Measurements from ENCODE around the gene RFTN1.
A peak's percentile ranks its signal among the peaks of the same experiment; 100 is the strongest.

The RFTN1 gene

GRCh38 chr3:16423947-16424673 is 89.4 kb downstream of the RFTN1 start:
- Histone ChIP-seq H3K4me2 (ENCODE audit: low read length) (peak overlapping the region; percentile 92), H3K79me2 (ENCODE audit: control insufficient read depth, low read length) (peaks cover 100% of the 10 kb centered on the region), H3K27me3 (ENCODE audit: control insufficient read depth, low read length) (no peaks in the 10 kb centered on the region), H3K4me3 (ENCODE audit: low read length) (peak overlapping the region; percentile 43), H3K36me3 (ENCODE audit: control insufficient read depth, low read length) (peaks cover 94% of the 10 kb centered on the region), H3F3A (ENCODE audit: control insufficient read depth, insufficient read depth) (peaks cover 42% of the 10 kb centered on the region), H3K27ac (ENCODE audit: low read depth, low read length) (peak overlapping the region; percentile 100), H3K9me3 (ENCODE audit: control insufficient read depth, insufficient read depth, low read length) (no peaks in the 10 kb centered on the region), H3K4me1 (ENCODE audit: control insufficient read depth, low read length) (peaks cover 100% of the 10 kb centered on the region), H4K20me1 (ENCODE audit: control insufficient read depth, insufficient read depth, low read depth, low read length) (no peaks in the 10 kb centered on the region), H3K9me2 (replicated peaks; ENCODE audit: control insufficient read depth, low read length) (no peaks in the 10 kb centered on the region)
- TF ChIP-seq CTCF (IDR thresholded peaks at IDR 0.05; ENCODE audit: low read depth, low read length, poor library complexity, severe bottlenecking) (no peak), EZH2phosphoT487 (IDR thresholded peaks at IDR 0.05; ENCODE audit: borderline replicate concordance, low read length) (no peak)

GRCh38 chr3:16423298-16423697 is 90.2 kb downstream of the RFTN1 start:
- Histone ChIP-seq H4K20me1 (ENCODE audit: control insufficient read depth, insufficient read depth, low read depth, low read length) (no peaks in the 10 kb centered on the region), H3K4me1 (ENCODE audit: control insufficient read depth, low read length) (peaks cover 100% of the 10 kb centered on the region), H3K36me3 (ENCODE audit: control insufficient read depth, low read length) (peaks cover 94% of the 10 kb centered on the region), H3F3A (ENCODE audit: control insufficient read depth, insufficient read depth) (peaks cover 48% of the 10 kb centered on the region), H3K4me2 (ENCODE audit: low read length) (peak overlapping the region; percentile 92), H3K9me2 (replicated peaks; ENCODE audit: control insufficient read depth, low read length) (no peaks in the 10 kb centered on the region), H3K27me3 (ENCODE audit: control insufficient read depth, low read length) (no peaks in the 10 kb centered on the region), H3K27ac (ENCODE audit: low read depth, low read length) (peak overlapping the region; percentile 100), H3K9me3 (ENCODE audit: control insufficient read depth, insufficient read depth, low read length) (no peaks in the 10 kb centered on the region), H3K4me3 (ENCODE audit: low read length) (peak overlapping the region; percentile 43), H3K79me2 (ENCODE audit: control insufficient read depth, low read length) (peaks cover 100% of the 10 kb centered on the region)
- TF ChIP-seq CTCF (IDR thresholded peaks at IDR 0.05; ENCODE audit: low read depth, low read length, poor library complexity, severe bottlenecking) (no peak), EZH2phosphoT487 (IDR thresholded peaks at IDR 0.05; ENCODE audit: borderline replicate concordance, low read length) (no peak)

GRCh38 chr3:16419640-16420241 is 93.8 kb downstream of the RFTN1 start:
- Histone ChIP-seq H3F3A (ENCODE audit: control insufficient read depth, insufficient read depth) (peaks cover 39% of the 10 kb centered on the region), H3K4me2 (ENCODE audit: low read length) (peak overlapping the region; percentile 92), H3K4me3 (ENCODE audit: low read length) (peak overlapping the region; percentile 26), H3K27me3 (ENCODE audit: control insufficient read depth, low read length) (no peaks in the 10 kb centered on the region), H3K36me3 (ENCODE audit: control insufficient read depth, low read length) (peaks cover 90% of the 10 kb centered on the region), H4K20me1 (ENCODE audit: control insufficient read depth, insufficient read depth, low read depth, low read length) (no peaks in the 10 kb centered on the region), H3K9me3 (ENCODE audit: control insufficient read depth, insufficient read depth, low read length) (no peaks in the 10 kb centered on the region), H3K4me1 (ENCODE audit: control insufficient read depth, low read length) (peaks cover 100% of the 10 kb centered on the region), H3K79me2 (ENCODE audit: control insufficient read depth, low read length) (peaks cover 100% of the 10 kb centered on the region), H3K27ac (ENCODE audit: low read depth, low read length) (peak overlapping the region; percentile 100), H3K9me2 (replicated peaks; ENCODE audit: control insufficient read depth, low read length) (no peaks in the 10 kb centered on the region)
- TF ChIP-seq CTCF (IDR thresholded peaks at IDR 0.05; ENCODE audit: low read depth, low read length, poor library complexity, severe bottlenecking): no peak
- TF ChIP-seq EZH2phosphoT487 (IDR thresholded peaks at IDR 0.05; ENCODE audit: borderline replicate concordance, low read length): no peak

Data from DOHH2 (cell line).